Ovary (tissue), 3 donors: ENCODE data around the gene ITPKC.

ENCODE experiments used
- CTCF ChIP-seq, 3 donors: fragments of 450-650 bp in 2 of 3; fragments of 200-600 bp in 1 of 3; IDR thresholded peaks; one replicate each; pipeline versions ENCODE4 v1.5.1 to v1.8.0; 2016 to 2022; ENCODE audit warnings: antibody characterized with exemption in 3 of 3, mild to moderate bottlenecking in 1 of 3
- POLR2A ChIP-seq: fragments of 450-650 bp; IDR thresholded peaks from one replicate; pipeline ENCODE4 v1.6.1; 2017; ENCODE audit warnings: antibody characterized with exemption, mild to moderate bottlenecking, moderate library complexity
- donor health status: DM: no; HTN: no; CAD: no.

DNA sequence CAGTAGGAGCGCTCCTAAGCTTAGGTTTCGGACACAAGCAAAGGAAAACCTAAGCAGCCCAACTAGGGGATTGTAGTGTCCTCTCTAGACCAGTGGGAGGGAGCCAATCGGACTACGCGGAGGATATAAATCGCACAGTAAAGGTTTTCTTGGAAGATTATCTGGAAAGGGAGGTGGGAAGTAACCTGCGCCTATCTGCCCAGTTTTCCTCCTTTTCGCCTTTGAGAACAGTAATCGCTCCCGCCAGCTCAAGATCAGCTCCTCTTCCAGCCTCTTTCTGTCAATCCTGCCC lies 60.7 kb downstream of the ITPKC start:
- TF ChIP-seq POLR2A (no peak), CTCF (IDR thresholded peaks at IDR 0.05) (no peak)
